Natural killer cell (primary cell): ENCODE data around the gene EFCAB10. TPM values are rescaled to one million over a fixed set of nuclear protein-coding genes. Genes with fewer than 3 reads are reported as not detected.

Source experiments
- ATAC-seq, 3 donors: fragments of 150-1000 bp in 2 of 3; fragments of 200-7000 bp in 1 of 3; cut with Tn5 transposase; 1 replicate in 1 of 3; 2 replicates in 2 of 3; pipeline ENCODE4 v1.10.0; 2021; ENCODE audit warnings: mild to moderate bottlenecking in 2 of 3, moderate library complexity in 2 of 3
- DNase-seq, 2 donors: peaks; one replicate each; pipeline versions ENCODE4 v3.0.0 to v3.0.0-alpha.2; 2013 to 2021; ENCODE audit warnings: mixed read lengths in 1 of 2
- H3K27ac ChIP-seq: one replicate; pipeline ENCODE4 v1.5.1; 2013; ENCODE audit warnings: mild to moderate bottlenecking, low read length
- H3K27me3 ChIP-seq: one replicate; pipeline ENCODE4 v1.6.1; 2013; ENCODE audit warnings: low read length; ENCODE audit not compliant: control insufficient read depth, insufficient read depth
- H3K36me3 ChIP-seq: one replicate; pipeline ENCODE4 v1.6.1; 2013; ENCODE audit warnings: low read length; ENCODE audit not compliant: control insufficient read depth, insufficient read depth
- H3K4me1 ChIP-seq: one replicate; pipeline ENCODE4 v1.6.1; 2013; ENCODE audit warnings: low read length; ENCODE audit not compliant: control insufficient read depth, insufficient read depth
- H3K4me3 ChIP-seq: one replicate; pipeline ENCODE4 v1.5.1; 2013; ENCODE audit warnings: low read length
- H3K9me3 ChIP-seq: one replicate; pipeline ENCODE4 v1.6.1; 2013; ENCODE audit warnings: low read length; ENCODE audit not compliant: control insufficient read depth, insufficient read depth
- H3K27ac Mint-ChIP-seq, 2 donors: one replicate each; pipeline ENCODE4 v1.8.0; 2022; ENCODE audit warnings: mild to moderate bottlenecking in 2 of 2, mixed read lengths in 2 of 2, moderate library complexity in 1 of 2
- H3K27me3 Mint-ChIP-seq, 2 donors: one replicate each; pipeline ENCODE4 v1.8.0; 2022; ENCODE audit warnings: low read depth in 2 of 2, mixed read lengths in 2 of 2
- H3K36me3 Mint-ChIP-seq: one replicate; pipeline ENCODE4 v1.8.0; 2022; ENCODE audit warnings: mixed read lengths
- H3K4me1 Mint-ChIP-seq, 2 donors: one replicate each; pipeline ENCODE4 v1.8.0; 2022; ENCODE audit warnings: mixed read lengths in 2 of 2
- H3K4me3 Mint-ChIP-seq: one replicate; pipeline ENCODE4 v1.8.0; 2022; ENCODE audit warnings: mild to moderate bottlenecking, moderate library complexity, mixed read lengths
- H3K9me3 Mint-ChIP-seq, 2 donors: one replicate each; pipeline ENCODE4 v1.8.0; 2022; ENCODE audit warnings: mixed read lengths in 2 of 2
- WGBS: methylation state at CpG from one replicate; pipeline ENCODE4 v1.1.7; 2013; ENCODE audit warnings: missing lambda C conversion rate; ENCODE audit not compliant: insufficient coverage; 5-methylcytosine and 5-hydroxymethylcytosine counted together
- intact Hi-C: fragments of 100-400 bp; cut with micrococcal nuclease; formaldehyde crosslinking; loops from one replicate; pipeline ENCODE4 v1.14.2; 2022
- total RNA-seq, 4 donors: library from RNA; stranded (reverse); fragments of 120-200 nt in 1 of 4; gene quantifications; one replicate each; pipeline versions ENCODE4 v1.2.3 to v1.2.4, GENCODE V29; 2013 to 2022
- TF ChIP-seq, protein P1 (sequence below): fragments of 200-600 bp; IDR thresholded peaks from one replicate; pipeline ENCODE4 v1.8.0; 2022; ENCODE audit warnings: antibody characterized with exemption

EFCAB10 gene
- total RNA-seq, 3 donors from 2014 or later (not counting 1 experiment from before 2014, with no cell fraction given), result 0.43 to 1.9 TPM; not detected in 1

GRCh38 chr7:105619590-105619989 is 38.3 kb upstream of the EFCAB10 start:
- no peaks in the 10 kb centered on the region for H3K27me3 ChIP-seq

GRCh38 chr7:105618016-105618296 is 36.7 kb upstream of the EFCAB10 start:
- no peaks in the 10 kb centered on the region for H3K4me1 ChIP-seq
- TF ChIP-seq, protein P1, sequence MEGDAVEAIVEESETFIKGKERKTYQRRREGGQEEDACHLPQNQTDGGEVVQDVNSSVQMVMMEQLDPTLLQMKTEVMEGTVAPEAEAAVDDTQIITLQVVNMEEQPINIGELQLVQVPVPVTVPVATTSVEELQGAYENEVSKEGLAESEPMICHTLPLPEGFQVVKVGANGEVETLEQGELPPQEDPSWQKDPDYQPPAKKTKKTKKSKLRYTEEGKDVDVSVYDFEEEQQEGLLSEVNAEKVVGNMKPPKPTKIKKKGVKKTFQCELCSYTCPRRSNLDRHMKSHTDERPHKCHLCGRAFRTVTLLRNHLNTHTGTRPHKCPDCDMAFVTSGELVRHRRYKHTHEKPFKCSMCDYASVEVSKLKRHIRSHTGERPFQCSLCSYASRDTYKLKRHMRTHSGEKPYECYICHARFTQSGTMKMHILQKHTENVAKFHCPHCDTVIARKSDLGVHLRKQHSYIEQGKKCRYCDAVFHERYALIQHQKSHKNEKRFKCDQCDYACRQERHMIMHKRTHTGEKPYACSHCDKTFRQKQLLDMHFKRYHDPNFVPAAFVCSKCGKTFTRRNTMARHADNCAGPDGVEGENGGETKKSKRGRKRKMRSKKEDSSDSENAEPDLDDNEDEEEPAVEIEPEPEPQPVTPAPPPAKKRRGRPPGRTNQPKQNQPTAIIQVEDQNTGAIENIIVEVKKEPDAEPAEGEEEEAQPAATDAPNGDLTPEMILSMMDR, result no peak
- Mint-ChIP-seq H3K9me3 (no peaks in the 10 kb centered on the region), H3K4me1 (no peaks in the 10 kb centered on the region), H3K36me3 (peaks cover 12% of the 10 kb centered on the region), H3K27me3 (no peaks in the 10 kb centered on the region), H3K4me3 (no peak overlapping the region), H3K27ac (no peak overlapping the region)
- no peaks in the 10 kb centered on the region for H3K9me3 ChIP-seq
- ATAC-seq (no peak), DNase-seq (no peak)
- H3K27ac ChIP-seq, result no peak overlapping the region
- H3K4me3 ChIP-seq, result no peak overlapping the region
- 94% methylated on average over 5 of the region's 5 CpGs for WGBS
- no peaks in the 10 kb centered on the region for H3K27me3 ChIP-seq
- intact Hi-C loops, result loop anchor here (5.0 kb wide), 1 partner anchor 34 kb away; no protein-coding TSS in a partner anchor
- peaks cover 27% of the 10 kb centered on the region for H3K36me3 ChIP-seq

More at GRCh38 chr7:105619590-105619989, 38.3 kb upstream of the EFCAB10 start:
- H3K4me1 Mint-ChIP-seq, result no peaks in the 10 kb centered on the region
- intact Hi-C loops, result loop anchor here (5.0 kb wide), 1 partner anchor 33 kb away; no protein-coding TSS in a partner anchor
- H3K4me3 Mint-ChIP-seq, result no peak overlapping the region
- Histone ChIP-seq H3K36me3 (peaks cover 33% of the 10 kb centered on the region), H3K27ac (no peak overlapping the region), H3K4me3 (no peak overlapping the region), H3K9me3 (no peaks in the 10 kb centered on the region), H3K4me1 (no peaks in the 10 kb centered on the region)
- ATAC-seq (no peak), DNase-seq (no peak)
- H3K36me3 Mint-ChIP-seq, result peaks cover 7% of the 10 kb centered on the region
- H3K27me3 Mint-ChIP-seq, result no peaks in the 10 kb centered on the region
- TF ChIP-seq, protein P1, result no peak
- H3K9me3 Mint-ChIP-seq, result no peaks in the 10 kb centered on the region
- H3K27ac Mint-ChIP-seq, result no peak overlapping the region
- 98% methylated on average over 4 of the region's 4 CpGs for WGBS

DNA sequence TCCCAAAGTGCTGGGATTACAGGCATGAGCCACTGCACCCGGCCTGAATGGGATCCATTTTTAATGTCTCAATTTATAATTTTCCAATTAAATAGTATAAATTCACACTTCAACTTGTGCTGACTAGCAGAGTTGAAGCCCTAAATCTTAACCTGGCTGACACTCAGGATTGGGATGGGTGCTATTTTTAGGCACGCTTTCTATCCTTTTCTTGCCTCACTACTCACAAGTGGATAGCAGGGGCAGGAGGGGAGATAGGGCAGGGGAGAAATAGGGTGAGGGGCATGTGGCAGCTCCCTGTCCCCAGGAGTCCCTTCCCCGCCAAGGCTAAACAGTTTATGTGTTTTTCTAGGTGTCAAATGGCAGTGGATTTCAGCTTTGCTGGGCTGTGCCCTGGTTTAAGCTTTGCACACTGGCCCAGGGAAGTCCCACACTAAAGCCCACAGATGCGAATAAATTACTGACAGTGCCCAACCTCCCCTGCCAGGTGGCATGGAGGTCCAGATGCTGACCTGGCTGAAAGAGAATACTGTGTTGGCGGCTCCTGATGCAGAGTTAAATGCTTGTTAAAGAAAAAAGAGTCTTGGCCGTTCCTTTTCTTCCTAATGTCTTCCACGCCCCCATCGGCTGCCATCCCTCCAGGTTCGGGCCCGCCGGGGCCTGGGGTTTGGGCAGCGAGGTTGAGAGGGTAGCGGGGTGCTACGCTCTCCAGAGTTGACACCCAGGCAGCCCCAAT is 36.2 kb upstream of the EFCAB10 start:
- Mint-ChIP-seq H3K27ac (no peak overlapping the region), H3K4me3 (no peak overlapping the region), H3K4me1 (no peaks in the 10 kb centered on the region), H3K27me3 (no peaks in the 10 kb centered on the region), H3K9me3 (no peaks in the 10 kb centered on the region), H3K36me3 (peaks cover 12% of the 10 kb centered on the region)
- WGBS, result 96% methylated on average over 13 of the region's 14 CpGs
- intact Hi-C loops, result loop anchor here (5.0 kb wide), 1 partner anchor 35 kb away; no protein-coding TSS in a partner anchor
- ATAC-seq (no peak), DNase-seq (no peak)
- Histone ChIP-seq H3K4me3 (no peak overlapping the region), H3K36me3 (peaks cover 22% of the 10 kb centered on the region), H3K27me3 (no peaks in the 10 kb centered on the region), H3K4me1 (no peaks in the 10 kb centered on the region), H3K27ac (no peak overlapping the region), H3K9me3 (no peaks in the 10 kb centered on the region)
- TF ChIP-seq, protein P1, result no peak
